ENCODE results near the gene NDUFAF4.

The NDUFAF4 gene

GRCh38 chr6:96925290-96925687 is 27.6 kb upstream of the NDUFAF4 start:
- H3K9ac ChIP-seq (ENCODE audit: low read length), result no peak overlapping the region
- no peaks in the 10 kb centered on the region for H3K9me3 ChIP-seq (ENCODE audit: low read length)
- H3K27ac ChIP-seq (ENCODE audit: low read depth, low read length), result no peak overlapping the region
- H3K27me3 ChIP-seq (ENCODE audit: control insufficient read depth in 1 of 2, insufficient read depth in 2 of 2, low read length in 2 of 2), result no peaks in the 10 kb centered on the region
- no peaks in the 10 kb centered on the region for H3K4me1 ChIP-seq (ENCODE audit: insufficient read depth, low read length)
- no peaks in the 10 kb centered on the region for H3K36me3 ChIP-seq (ENCODE audit: insufficient read depth, low read length)
- peak overlapping the region in 1 of 2 donors; percentile 83 for H3K4me3 ChIP-seq (ENCODE audit: low read depth in 1 of 2, low read length in 2 of 2)

GRCh38 chr6:96923871-96924493 is 26.3 kb upstream of the NDUFAF4 start:
- Histone ChIP-seq H3K9ac (ENCODE audit: low read length) (no peak overlapping the region), H3K27me3 (ENCODE audit: control insufficient read depth in 1 of 2, insufficient read depth in 2 of 2, low read length in 2 of 2) (no peaks in the 10 kb centered on the region), H3K4me3 (ENCODE audit: low read depth in 1 of 2, low read length in 2 of 2) (peak overlapping the region; percentile 40 to 61), H3K4me1 (ENCODE audit: insufficient read depth, low read length) (no peaks in the 10 kb centered on the region), H3K27ac (ENCODE audit: low read depth, low read length) (no peak overlapping the region), H3K36me3 (ENCODE audit: insufficient read depth, low read length) (no peaks in the 10 kb centered on the region), H3K9me3 (ENCODE audit: low read length) (no peaks in the 10 kb centered on the region)

GRCh38 chr6:96923400-96923799 is 25.7 kb upstream of the NDUFAF4 start:
- H3K4me1 ChIP-seq (ENCODE audit: insufficient read depth, low read length), result no peaks in the 10 kb centered on the region
- H3K9me3 ChIP-seq (ENCODE audit: low read length), result no peaks in the 10 kb centered on the region
- no peaks in the 10 kb centered on the region for H3K27me3 ChIP-seq (ENCODE audit: control insufficient read depth in 1 of 2, insufficient read depth in 2 of 2, low read length in 2 of 2)
- H3K9ac ChIP-seq (ENCODE audit: low read length), result no peak overlapping the region
- no peak overlapping the region for H3K27ac ChIP-seq (ENCODE audit: low read depth, low read length)
- H3K4me3 ChIP-seq (ENCODE audit: low read depth in 1 of 2, low read length in 2 of 2), result no peak overlapping the region
- H3K36me3 ChIP-seq (ENCODE audit: insufficient read depth, low read length), result no peaks in the 10 kb centered on the region

- Histone ChIP-seq H3K36me3 (ENCODE audit: insufficient read depth, low read length) (no peaks in the 10 kb centered on the region), H3K4me1 (ENCODE audit: insufficient read depth, low read length) (no peaks in the 10 kb centered on the region), H3K9me3 (ENCODE audit: low read length) (no peaks in the 10 kb centered on the region), H3K9ac (ENCODE audit: low read length) (no peak overlapping the region), H3K4me3 (ENCODE audit: low read depth in 1 of 2, low read length in 2 of 2) (no peak overlapping the region), H3K27ac (ENCODE audit: low read depth, low read length) (no peak overlapping the region), H3K27me3 (ENCODE audit: control insufficient read depth in 1 of 2, insufficient read depth in 2 of 2, low read length in 2 of 2) (no peaks in the 10 kb centered on the region)
Measured at GRCh38 chr6:96917098-96917497, 19.4 kb upstream of the NDUFAF4 start.

GRCh38 chr6:96913621-96914020 is 15.9 kb upstream of the NDUFAF4 start:
- Histone ChIP-seq H3K9ac (ENCODE audit: low read length) (no peak overlapping the region), H3K27ac (ENCODE audit: low read depth, low read length) (no peak overlapping the region), H3K36me3 (ENCODE audit: insufficient read depth, low read length) (no peaks in the 10 kb centered on the region), H3K4me1 (ENCODE audit: insufficient read depth, low read length) (no peaks in the 10 kb centered on the region), H3K4me3 (ENCODE audit: low read depth in 1 of 2, low read length in 2 of 2) (no peak overlapping the region), H3K9me3 (ENCODE audit: low read length) (no peaks in the 10 kb centered on the region), H3K27me3 (ENCODE audit: control insufficient read depth in 1 of 2, insufficient read depth in 2 of 2, low read length in 2 of 2) (peaks cover 0 to 3% of the 10 kb centered on the region in 2 donors)

GRCh38 chr6:96911751-96912150 is 14.1 kb upstream of the NDUFAF4 start:
- Histone ChIP-seq H3K9ac (ENCODE audit: low read length) (no peak overlapping the region), H3K9me3 (ENCODE audit: low read length) (no peaks in the 10 kb centered on the region), H3K36me3 (ENCODE audit: insufficient read depth, low read length) (no peaks in the 10 kb centered on the region), H3K27me3 (ENCODE audit: control insufficient read depth in 1 of 2, insufficient read depth in 2 of 2, low read length in 2 of 2) (peaks cover 0 to 3% of the 10 kb centered on the region in 2 donors), H3K4me3 (ENCODE audit: low read depth in 1 of 2, low read length in 2 of 2) (no peak overlapping the region), H3K27ac (ENCODE audit: low read depth, low read length) (no peak overlapping the region), H3K4me1 (ENCODE audit: insufficient read depth, low read length) (no peaks in the 10 kb centered on the region)

- Histone ChIP-seq H3K27me3 (ENCODE audit: control insufficient read depth in 1 of 2, insufficient read depth in 2 of 2, low read length in 2 of 2) (peaks cover 0 to 3% of the 10 kb centered on the region in 2 donors), H3K36me3 (ENCODE audit: insufficient read depth, low read length) (no peaks in the 10 kb centered on the region), H3K9me3 (ENCODE audit: low read length) (no peaks in the 10 kb centered on the region), H3K9ac (ENCODE audit: low read length) (no peak overlapping the region), H3K4me1 (ENCODE audit: insufficient read depth, low read length) (no peaks in the 10 kb centered on the region), H3K4me3 (ENCODE audit: low read depth in 1 of 2, low read length in 2 of 2) (no peak overlapping the region), H3K27ac (ENCODE audit: low read depth, low read length) (no peak overlapping the region)
Measured at GRCh38 chr6:96911171-96911570, 13.5 kb upstream of the NDUFAF4 start.

- Histone ChIP-seq H3K27ac (ENCODE audit: low read depth, low read length) (no peak overlapping the region), H3K9ac (ENCODE audit: low read length) (no peak overlapping the region), H3K4me3 (ENCODE audit: low read depth in 1 of 2, low read length in 2 of 2) (no peak overlapping the region), H3K27me3 (ENCODE audit: control insufficient read depth in 1 of 2, insufficient read depth in 2 of 2, low read length in 2 of 2) (peaks cover 0 to 3% of the 10 kb centered on the region in 2 donors), H3K9me3 (ENCODE audit: low read length) (no peaks in the 10 kb centered on the region), H3K4me1 (ENCODE audit: insufficient read depth, low read length) (no peaks in the 10 kb centered on the region), H3K36me3 (ENCODE audit: insufficient read depth, low read length) (no peaks in the 10 kb centered on the region)
Measured at GRCh38 chr6:96909811-96910210, 12.1 kb upstream of the NDUFAF4 start.

GRCh38 chr6:96907498-96907897 is 9.8 kb upstream of the NDUFAF4 start:
- no peaks in the 10 kb centered on the region for H3K36me3 ChIP-seq (ENCODE audit: insufficient read depth, low read length)
- no peak overlapping the region for H3K4me3 ChIP-seq (ENCODE audit: low read depth in 1 of 2, low read length in 2 of 2)
- no peak overlapping the region for H3K9ac ChIP-seq (ENCODE audit: low read length)
- H3K27me3 ChIP-seq (ENCODE audit: control insufficient read depth in 1 of 2, insufficient read depth in 2 of 2, low read length in 2 of 2), result peaks cover 0 to 3% of the 10 kb centered on the region in 2 donors
- no peak overlapping the region for H3K27ac ChIP-seq (ENCODE audit: low read depth, low read length)
- H3K9me3 ChIP-seq (ENCODE audit: low read length), result no peaks in the 10 kb centered on the region
- H3K4me1 ChIP-seq (ENCODE audit: insufficient read depth, low read length), result no peaks in the 10 kb centered on the region

GRCh38 chr6:96900873-96901272 is 3.2 kb upstream of the NDUFAF4 start:
- Histone ChIP-seq H3K36me3 (ENCODE audit: insufficient read depth, low read length) (peaks cover 3% of the 10 kb centered on the region), H3K27me3 (ENCODE audit: control insufficient read depth in 1 of 2, insufficient read depth in 2 of 2, low read length in 2 of 2) (no peaks in the 10 kb centered on the region), H3K27ac (ENCODE audit: low read depth, low read length) (no peak overlapping the region), H3K4me1 (ENCODE audit: insufficient read depth, low read length) (peaks cover 27% of the 10 kb centered on the region), H3K9ac (ENCODE audit: low read length) (no peak overlapping the region), H3K9me3 (ENCODE audit: low read length) (no peaks in the 10 kb centered on the region), H3K4me3 (ENCODE audit: low read depth in 1 of 2, low read length in 2 of 2) (no peak overlapping the region)

GRCh38 chr6:96899451-96899998 is 1.8 kb upstream of the NDUFAF4 start:
- H3K27me3 ChIP-seq (ENCODE audit: control insufficient read depth in 1 of 2, insufficient read depth in 2 of 2, low read length in 2 of 2), result no peaks in the 10 kb centered on the region
- no peak overlapping the region for H3K9ac ChIP-seq (ENCODE audit: low read length)

GRCh38 chr6:96899019-96899418 is 1.3 kb upstream of the NDUFAF4 start:
- H3K9ac ChIP-seq (ENCODE audit: low read length), result no peak overlapping the region
- H3K4me1 ChIP-seq (ENCODE audit: insufficient read depth, low read length), result peaks cover 30% of the 10 kb centered on the region
- no peaks in the 10 kb centered on the region for H3K9me3 ChIP-seq (ENCODE audit: low read length)
- peaks cover 10% of the 10 kb centered on the region for H3K36me3 ChIP-seq (ENCODE audit: insufficient read depth, low read length)
- H3K27ac ChIP-seq (ENCODE audit: low read depth, low read length), result peak overlapping the region; percentile 93
- no peak overlapping the region for H3K4me3 ChIP-seq (ENCODE audit: low read depth in 1 of 2, low read length in 2 of 2)
- H3K27me3 ChIP-seq (ENCODE audit: control insufficient read depth in 1 of 2, insufficient read depth in 2 of 2, low read length in 2 of 2), result no peaks in the 10 kb centered on the region

More at GRCh38 chr6:96899451-96899998, 1.8 kb upstream of the NDUFAF4 start:
- H3K9me3 ChIP-seq (ENCODE audit: low read length), result no peaks in the 10 kb centered on the region
- no peak overlapping the region for H3K27ac ChIP-seq (ENCODE audit: low read depth, low read length)
- peaks cover 10% of the 10 kb centered on the region for H3K36me3 ChIP-seq (ENCODE audit: insufficient read depth, low read length)
- peaks cover 30% of the 10 kb centered on the region for H3K4me1 ChIP-seq (ENCODE audit: insufficient read depth, low read length)
- H3K4me3 ChIP-seq (ENCODE audit: low read depth in 1 of 2, low read length in 2 of 2), result no peak overlapping the region
